NCI-H2227 (cell line): ENCODE results near the gene HOXA13.
A peak's percentile ranks its signal among the peaks of the same experiment; 100 is the strongest.

Experiments used
- DNase-seq: peaks from one replicate; lab custom pipeline; 2025; ENCODE audit not compliant: unreplicated experiment; lab: John Stamatoyannopoulos, UW

The HOXA13 gene

GRCh38 chr7:27199849-27200760 is at the start of gene HOXA13:
Gene HOXA13 (minus strand): TSS chr7:27200091. CDS start chr7:27200077, 14 bp downstream.
- peak; percentile 47 for DNase-seq

GRCh38 chr7:27248911-27249723 is 49.2 kb upstream of the HOXA13 start:
- no peak for DNase-seq

GRCh38 chr7:27248427-27248806 is 48.5 kb upstream of the HOXA13 start:
- no peak for DNase-seq

- DNase-seq = no peak
Observed at GRCh38 chr7:27247452-27248426, 47.8 kb upstream of the HOXA13 start.

- DNase-seq = no peak
Observed at GRCh38 chr7:27247000-27247399, 47.1 kb upstream of the HOXA13 start.

GRCh38 chr7:27245798-27246691 is 46.2 kb upstream of the HOXA13 start:
- no peak for DNase-seq

GRCh38 chr7:27245124-27245797 is 45.4 kb upstream of the HOXA13 start:
- no peak for DNase-seq

GRCh38 chr7:27244488-27245123 is 44.7 kb upstream of the HOXA13 start:
- no peak for DNase-seq

GRCh38 chr7:27243340-27244163 is 43.7 kb upstream of the HOXA13 start:
- DNase-seq = no peak

GRCh38 chr7:27242555-27243339 is 42.9 kb upstream of the HOXA13 start, which contains the start of gene EVX1:
Gene EVX1 (plus strand): TSS chr7:27242802. CDS start chr7:27243031, 229 bp downstream.
- DNase-seq = no peak

- no peak for DNase-seq
Observed at GRCh38 chr7:27242154-27242553, 42.3 kb upstream of the HOXA13 start.

GRCh38 chr7:27241189-27242056 is 41.5 kb upstream of the HOXA13 start:
- DNase-seq = no peak

- DNase-seq = no peak
Observed at GRCh38 chr7:27240015-27240731, 40.3 kb upstream of the HOXA13 start.

GRCh38 chr7:27239387-27240014 is 39.6 kb upstream of the HOXA13 start:
- DNase-seq = peak; percentile 12

GRCh38 chr7:27238979-27239386 is 39.1 kb upstream of the HOXA13 start:
- DNase-seq = no peak
